Left lobe of liver (tissue), 2 donors: ENCODE results near the gene DHCR24. TPM values are rescaled to one million over a fixed set of nuclear protein-coding genes. Genes with fewer than 3 reads are reported as not detected.
A peak's percentile ranks its signal among the peaks of the same experiment; 100 is the strongest.
"Not testable (repeated sequence)": the region's sequence is repeated elsewhere in the genome, so short reads cannot be mapped to it uniquely, and the experiment has no call there.

ENCODE experiments used
- ATAC-seq: fragments of 200-7000 bp; cut with Tn5 transposase; one replicate; pipeline ENCODE4 v1.9.1; 2020; ENCODE audit warnings: mild to moderate bottlenecking, moderate library complexity
- DNase-seq: peaks from one replicate; pipeline ENCODE4 v3.0.0-alpha.2; 2020; ENCODE audit warnings: low spot score
- total RNA-seq: library from RNA; stranded (reverse); gene quantifications from one replicate; pipeline ENCODE4 v1.2.1, GENCODE V29; 2021
- donor health status: DM: no; HTN: no; CAD: no; lungs with moderate emphysema.
- donor health status: DM: no; HTN: yes; CAD: no.

The DHCR24 gene
- total RNA-seq, 1 donor from 2014 or later = 828 TPM

DNA sequence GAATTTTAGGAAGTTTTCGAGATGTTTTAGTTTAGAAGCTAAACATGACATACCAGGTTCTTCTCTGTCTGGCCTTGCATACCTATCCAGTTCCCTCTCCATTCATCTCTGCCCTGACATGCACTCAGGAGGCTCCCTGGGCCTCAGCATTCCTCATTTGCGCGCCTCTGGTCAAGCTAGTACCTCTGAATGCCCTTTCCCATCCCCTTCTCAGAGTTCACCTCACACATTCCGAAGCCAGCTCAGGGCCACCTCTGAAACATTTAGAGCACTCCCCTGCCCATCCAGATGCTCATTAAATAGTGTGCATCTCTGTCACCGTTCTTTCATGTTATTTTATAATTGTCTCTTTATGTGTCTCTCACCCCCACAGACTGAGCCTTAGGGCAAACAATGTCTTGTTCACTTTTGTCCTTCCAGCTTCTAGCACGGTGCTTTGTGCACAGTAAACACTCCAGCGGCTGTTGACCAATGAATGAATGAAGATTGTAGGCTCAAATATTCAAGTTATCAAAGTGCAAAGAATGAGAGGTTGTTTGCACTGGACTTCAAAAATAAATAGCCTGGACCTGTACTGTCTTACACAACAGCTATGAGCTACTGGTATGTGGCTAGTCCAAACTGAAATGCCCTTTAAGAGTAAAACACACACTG lies 1.2 kb upstream of the DHCR24 start:
- ATAC-seq (peak; percentile 12), DNase-seq (peak; percentile 55)

GRCh38 chr1:54887665-54888071 lies 673 bp upstream of the DHCR24 start:
- DNase-seq = peak; percentile 79
- ATAC-seq = peak; percentile 47

DNA sequence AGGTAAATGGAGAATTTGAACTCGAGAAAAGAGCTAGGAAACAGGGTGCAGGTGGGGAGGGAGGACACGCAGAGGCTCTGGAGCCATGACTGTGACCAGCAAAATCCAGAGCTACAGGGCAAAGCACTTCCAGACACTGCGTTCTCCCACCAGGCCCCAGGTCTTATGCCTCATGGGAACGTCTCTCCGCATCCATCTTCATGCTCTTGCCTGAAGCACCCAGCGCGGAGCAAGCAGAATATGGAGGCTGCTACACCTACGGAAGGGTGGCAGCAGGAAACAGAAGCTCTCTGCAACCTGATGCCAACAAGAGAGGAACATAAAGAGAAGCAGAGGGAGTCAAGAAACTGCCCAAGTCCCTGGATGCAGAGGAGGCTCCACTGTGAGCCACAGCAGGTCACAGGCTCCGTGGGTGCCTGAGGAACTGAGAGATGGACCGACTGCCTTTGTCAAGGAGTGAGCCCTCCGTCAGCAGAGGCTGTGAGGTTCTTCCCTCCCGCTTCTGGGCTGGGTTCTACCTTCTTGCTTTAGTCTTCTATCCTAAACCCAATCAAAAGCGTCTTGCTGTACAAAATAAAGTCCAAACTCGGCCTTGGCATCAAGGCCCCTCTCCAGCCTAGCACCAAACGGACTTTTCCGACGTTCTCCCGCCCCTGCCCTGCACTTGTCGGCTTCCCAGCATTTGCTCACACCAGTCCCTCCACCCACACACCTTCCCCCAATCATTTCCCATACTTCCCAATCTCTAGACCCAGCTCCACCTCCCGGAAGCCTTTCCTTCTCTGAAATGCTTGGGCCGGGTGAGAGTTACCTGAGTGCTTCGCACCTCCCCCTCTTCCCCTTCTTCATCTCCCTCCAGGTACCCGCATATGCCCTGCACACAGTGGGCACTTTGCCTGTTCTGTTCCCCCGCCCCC lies 930 bp downstream of the DHCR24 start:
- DNase-seq = peak; percentile 76
- ATAC-seq = peak; percentile 45

- ATAC-seq = peak; percentile 34
- peak; percentile 79 for DNase-seq
Observed at GRCh38 chr1:54885237-54885679, 1.7 kb downstream of the DHCR24 start.

DNA sequence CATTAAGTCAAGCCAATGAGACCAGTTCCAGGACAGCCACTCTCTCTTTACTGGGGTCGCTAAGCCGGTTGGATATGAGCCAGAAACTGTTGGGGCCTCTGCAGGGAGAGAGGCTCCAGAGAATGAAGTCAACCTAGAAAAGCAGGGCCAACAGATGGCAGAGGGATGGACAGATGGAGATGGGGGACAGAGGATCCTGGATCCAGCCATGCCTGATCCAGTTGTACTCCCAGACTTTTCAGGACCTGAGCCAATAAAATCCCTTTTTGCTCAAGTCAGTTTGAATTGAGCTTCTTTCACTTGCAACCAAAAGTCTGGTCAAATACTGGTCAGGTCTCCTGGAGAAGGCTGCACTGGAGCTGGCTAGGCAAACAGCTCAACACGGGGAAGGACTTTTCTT lies 2.2 kb downstream of the DHCR24 start:
- ATAC-seq = no peak
- DNase-seq = no peak

DNA sequence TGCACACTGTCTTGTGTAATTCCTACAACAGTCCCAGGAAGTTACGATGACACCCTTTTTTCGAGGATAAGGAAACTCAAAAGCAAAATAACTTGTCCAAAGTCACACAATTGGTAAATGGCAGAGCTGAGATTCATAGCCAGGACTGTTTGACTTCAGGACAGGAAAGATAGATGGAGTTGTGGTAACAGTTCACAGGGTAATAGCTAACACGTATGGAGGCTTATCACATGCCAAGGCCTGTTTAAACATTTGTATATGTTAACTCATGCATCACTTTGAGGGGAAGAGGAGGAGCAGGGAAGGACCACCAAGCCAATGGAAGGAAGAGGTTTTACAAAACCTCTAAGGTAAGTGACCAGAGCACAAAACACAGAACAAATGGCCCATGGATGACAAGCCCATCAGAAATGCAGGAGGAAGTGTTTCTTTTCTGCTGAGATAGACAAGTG lies 2.8 kb downstream of the DHCR24 start:
- no peak for ATAC-seq
- DNase-seq = no peak

- peak; percentile 19 for ATAC-seq
- DNase-seq = peak; percentile 66
Observed at GRCh38 chr1:54883349-54884102, 3.5 kb downstream of the DHCR24 start.

- DNase-seq (no peak), ATAC-seq (no peak)
Observed at GRCh38 chr1:54882519-54882918, 4.5 kb downstream of the DHCR24 start.

- ATAC-seq = not testable (repeated sequence)
Observed at GRCh38 chr1:54881604-54882003, 5.4 kb downstream of the DHCR24 start.

GRCh38 chr1:54879872-54880271 lies 7.1 kb downstream of the DHCR24 start:
- no peak for ATAC-seq
- DNase-seq = no peak

More at GRCh38 chr1:54881604-54882003, 5.4 kb downstream of the DHCR24 start:
- DNase-seq = not testable (repeated sequence)

DNA sequence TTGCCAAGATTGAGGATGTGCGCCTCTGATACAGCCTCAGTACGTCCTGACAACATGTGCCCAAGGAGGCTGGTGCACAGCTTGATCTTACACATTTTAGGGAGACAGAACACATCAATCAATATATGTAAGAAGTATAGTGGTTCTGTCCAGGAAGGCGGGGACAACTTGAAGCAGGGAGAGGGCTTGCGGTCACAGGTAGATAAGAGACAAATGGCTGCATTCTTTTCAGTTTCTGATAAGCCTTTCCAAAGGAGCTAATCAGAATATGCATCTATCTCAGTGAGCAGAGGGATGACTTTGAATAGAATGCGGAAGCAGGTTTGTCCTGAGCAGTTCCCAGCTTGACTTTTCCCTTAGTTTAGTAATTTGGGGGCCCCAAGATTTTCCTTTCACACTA lies 10.2 kb downstream of the DHCR24 start:
- no peak for DNase-seq
- ATAC-seq = no peak

- DNase-seq (no peak), ATAC-seq (no peak)
Observed at GRCh38 chr1:54875000-54875399, 12.0 kb downstream of the DHCR24 start.

DNA sequence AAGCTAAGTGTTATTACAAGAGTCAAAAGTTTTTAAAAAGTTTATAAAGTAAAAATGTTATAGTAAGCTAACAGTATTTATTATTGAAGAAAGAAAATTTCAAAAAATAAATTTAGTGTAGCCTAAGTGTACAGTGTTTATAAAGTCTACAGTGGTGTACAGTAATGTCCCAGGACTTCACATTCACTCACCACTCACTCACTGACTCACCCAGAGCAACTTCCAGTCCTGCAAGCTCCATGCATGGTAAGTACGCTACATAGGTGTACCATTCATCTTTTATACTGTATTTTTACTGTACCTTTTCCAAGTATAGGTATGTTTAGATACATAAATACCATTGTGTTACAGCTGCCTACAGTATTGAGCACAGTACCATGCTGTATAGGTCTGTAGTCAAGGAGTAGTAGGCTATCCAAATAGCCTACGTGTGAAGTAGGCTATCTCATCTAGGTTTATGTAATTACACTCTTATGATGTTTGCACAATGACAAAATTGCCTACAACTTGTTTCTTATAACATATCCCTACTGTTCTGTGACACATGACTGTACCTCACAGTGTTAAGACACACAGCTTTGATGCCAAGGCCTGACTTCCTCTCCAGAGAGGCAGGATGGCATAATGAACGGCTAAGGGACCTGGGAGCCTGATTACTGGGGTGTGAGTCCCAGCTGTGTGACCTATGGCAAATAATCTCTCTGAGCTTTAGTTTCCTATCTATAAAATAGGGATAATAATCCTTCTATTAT lies 12.7 kb downstream of the DHCR24 start:
- no peak for DNase-seq

GRCh38 chr1:54872036-54872331 lies 15.0 kb downstream of the DHCR24 start:
- ATAC-seq (no peak), DNase-seq (no peak)

More for the DNA sequence above, 12.7 kb downstream of the DHCR24 start:
- no peak for ATAC-seq

DNA sequence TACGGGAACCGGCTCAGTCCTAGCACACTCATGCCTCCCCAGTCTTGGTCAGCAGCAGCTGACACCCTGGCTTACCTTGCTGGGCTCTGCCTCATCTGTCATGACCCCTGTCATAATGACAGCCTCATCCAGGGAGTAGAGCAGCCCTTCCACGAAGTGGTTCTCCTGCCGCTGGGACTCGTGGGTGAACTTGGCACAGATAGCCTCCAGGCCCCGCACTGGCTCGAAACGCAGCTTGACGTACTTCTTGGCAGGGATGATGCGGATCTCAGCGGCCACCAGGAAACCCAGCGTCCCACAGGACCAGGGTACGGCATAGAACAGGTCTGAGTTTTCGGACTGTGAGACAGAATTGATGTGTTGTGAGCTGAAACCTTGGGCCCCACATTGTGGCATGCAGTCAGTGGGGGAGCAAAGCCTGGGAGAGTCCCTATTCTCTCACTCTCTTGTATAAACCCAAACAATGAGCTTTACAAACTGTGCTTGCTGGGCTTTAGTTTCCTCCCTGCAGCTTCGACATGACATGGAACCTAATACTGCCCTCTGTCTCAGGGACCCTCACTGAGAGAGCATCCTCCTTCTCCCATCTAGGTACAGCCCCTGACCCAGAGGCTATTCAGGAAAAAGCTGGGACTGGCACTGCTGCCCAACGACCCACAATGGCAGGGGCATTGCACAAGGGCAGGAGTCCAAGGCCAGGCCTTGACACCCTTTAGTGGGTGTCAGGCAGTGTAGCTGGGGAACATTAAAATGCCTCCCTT lies 15.5 kb downstream of the DHCR24 start:
- DNase-seq (peak; percentile 75), ATAC-seq (peak; percentile 32)

- ATAC-seq (no peak), DNase-seq (no peak)
Observed at GRCh38 chr1:54870869-54871268, 16.1 kb downstream of the DHCR24 start.

- no peak for DNase-seq
- peak; percentile 24 for ATAC-seq
Observed at GRCh38 chr1:54869173-54869851, 17.7 kb downstream of the DHCR24 start.

GRCh38 chr1:54867717-54868057 lies 19.3 kb downstream of the DHCR24 start:
- peak; percentile 21 for ATAC-seq
- DNase-seq = no peak
